Measurements from ENCODE around the gene BAZ1A. TPM values are rescaled to one million over a fixed set of nuclear protein-coding genes. Genes with fewer than 3 reads are reported as not detected.

The BAZ1A gene
- total RNA-seq, 1 experiment from 2014 or later = 28.2 TPM

- DNase-seq (ENCODE audit: low spot score) (no peak), ATAC-seq (no peak)
- ChIA-PET CTCF (interaction anchor here (1.4 to 3.1 kb wide), 2 partner anchors 9 to 268 kb away, joined by 3 to 35 read pairs; no protein-coding TSS in a partner anchor), POLR2A (interaction anchor here (1.0 to 1.8 kb wide), 3 partner anchors 21 to 164 kb away, joined by 3 to 8 read pairs (median 3); partner anchors contain the start of gene BAZ1A)
- Mint-ChIP-seq H3K27me3 (ENCODE audit: low read depth) (peaks cover 20% of the 10 kb centered on the region), H3K4me3 (peak overlapping the region; percentile 89), H3K9me3 (no peaks in the 10 kb centered on the region), H3K36me3 (peaks cover 11% of the 10 kb centered on the region), H3K4me1 (peaks cover 10% of the 10 kb centered on the region), H3K27ac (peak overlapping the region; percentile 1)
- TF ChIP-seq ZNF219 (CRISPR knock-in tag; IDR thresholded peaks at IDR 0.05; ENCODE audit: borderline replicate concordance) = no peak
- TF ChIP-seq ERG (CRISPR knock-in tag; IDR thresholded peaks at IDR 0.05) = no peak
- TF ChIP-seq NFYB (CRISPR knock-in tag; conservative IDR thresholded peaks at IDR 0.05; ENCODE audit: low read depth) = no peak
These were observed 161.4 kb downstream of the BAZ1A start for GRCh38 chr14:34713681-34714319.

- ATAC-seq = no peak
- peak overlapping the region; percentile 89 for H3K4me3 Mint-ChIP-seq
- TF ChIP-seq NR2C2 (CRISPR knock-in tag; IDR thresholded peaks at IDR 0.05) (no peak), ZNF281 (CRISPR knock-in tag; IDR thresholded peaks at IDR 0.05) (no peak), ZNF425 (CRISPR knock-in tag; conservative IDR thresholded peaks at IDR 0.05) (no peak), STAT6 (CRISPR knock-in tag; conservative IDR thresholded peaks at IDR 0.05; ENCODE audit: low read depth) (no peak), SMAD3 (CRISPR knock-in tag; IDR thresholded peaks at IDR 0.05; ENCODE audit: borderline replicate concordance) (no peak), CDX4 (CRISPR knock-in tag; IDR thresholded peaks at IDR 0.05; ENCODE audit: borderline replicate concordance) (no peak), FOXK1 (CRISPR knock-in tag; IDR thresholded peaks at IDR 0.05) (no peak), ARID4B (CRISPR knock-in tag; IDR thresholded peaks at IDR 0.05; ENCODE audit: borderline replicate concordance) (no peak), HMGXB4 (CRISPR knock-in tag; IDR thresholded peaks at IDR 0.05) (no peak), ZBTB21 (CRISPR knock-in tag; IDR thresholded peaks at IDR 0.05; ENCODE audit: borderline replicate concordance) (no peak), GTF2I (CRISPR knock-in tag; conservative IDR thresholded peaks at IDR 0.05) (no peak), SOX15 (CRISPR knock-in tag; IDR thresholded peaks at IDR 0.05) (no peak)
These were observed 162.0 kb downstream of the BAZ1A start for GRCh38 chr14:34713122-34713680.

More at GRCh38 chr14:34713122-34713680, 162.0 kb downstream of the BAZ1A start:
- peaks cover 10% of the 10 kb centered on the region for H3K4me1 Mint-ChIP-seq
- no peaks in the 10 kb centered on the region for H3K9me3 Mint-ChIP-seq
- H3K27me3 Mint-ChIP-seq (ENCODE audit: low read depth) = peaks cover 15% of the 10 kb centered on the region
- POLR2A ChIA-PET = interaction anchor here (1.5 to 1.8 kb wide), 2 partner anchors 20 to 162 kb away, joined by 3 to 8 read pairs; partner anchors contain the start of gene BAZ1A
- CTCF ChIA-PET = interaction anchor here (1.0 to 3.1 kb wide), 3 partner anchors 9 to 268 kb away, joined by 3 to 35 read pairs (median 6); no protein-coding TSS in a partner anchor
- H3K27ac Mint-ChIP-seq = peak overlapping the region; percentile 1
- H3K36me3 Mint-ChIP-seq = peaks cover 11% of the 10 kb centered on the region
- no peak for DNase-seq (ENCODE audit: low spot score)

Measured in WTC11 (cell line).